GM19351 (cell line): Measurements from ENCODE around the gene HPSE2.
"Not testable (repeated sequence)": the region's sequence is repeated elsewhere in the genome, so short reads cannot be mapped to it uniquely, and the experiment has no call there.

Source experiments
- ATAC-seq: cut with Tn5 transposase; IDR thresholded peaks from one replicate; pipeline ENCODE4 v1.9.1; 2021; ENCODE audit warnings: mild to moderate bottlenecking, moderate library complexity; ENCODE audit not compliant: unreplicated experiment

Gene HPSE2

DNA sequence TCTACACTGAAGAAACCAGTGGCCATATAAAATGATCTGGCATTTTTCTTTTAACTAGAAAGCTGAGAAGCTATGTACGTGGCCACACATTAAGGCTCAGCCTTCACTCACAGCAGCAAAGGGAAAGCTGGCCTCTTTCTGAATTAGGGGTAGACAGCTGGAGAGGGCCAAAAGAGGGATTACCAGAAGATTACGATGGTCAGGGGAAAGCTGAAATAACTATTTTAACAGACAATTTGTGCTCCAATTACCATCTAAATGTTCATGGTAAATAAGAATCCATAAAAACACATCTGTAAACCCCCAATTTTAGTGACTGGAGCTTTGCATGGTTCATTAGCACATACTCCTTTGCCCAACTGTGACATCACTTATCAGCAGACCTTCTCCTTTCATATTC, 314.3 kb downstream of the HPSE2 start:
- ATAC-seq, result no peak

GRCh38 chr10:98920807-98921206, 314.8 kb downstream of the HPSE2 start:
- ATAC-seq, result no peak

DNA sequence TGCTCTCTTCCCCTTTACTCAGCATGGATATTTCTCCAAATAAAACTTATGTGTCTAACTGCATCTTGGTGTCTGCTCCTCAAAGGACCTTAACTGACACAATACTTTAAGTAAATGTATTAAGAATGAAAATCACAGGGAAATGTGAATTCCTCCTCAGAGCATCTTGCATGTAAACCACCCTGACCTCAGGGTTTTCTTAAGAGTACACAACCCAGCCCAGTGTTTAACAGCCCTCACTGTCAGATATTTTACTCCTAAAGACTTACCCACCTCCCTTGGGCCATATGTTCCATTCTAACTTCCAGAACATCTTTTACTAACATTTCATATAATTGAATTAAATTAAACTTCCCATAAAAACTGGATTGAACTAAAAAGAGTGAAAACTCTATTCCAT, 315.3 kb downstream of the HPSE2 start:
- no peak for ATAC-seq

DNA sequence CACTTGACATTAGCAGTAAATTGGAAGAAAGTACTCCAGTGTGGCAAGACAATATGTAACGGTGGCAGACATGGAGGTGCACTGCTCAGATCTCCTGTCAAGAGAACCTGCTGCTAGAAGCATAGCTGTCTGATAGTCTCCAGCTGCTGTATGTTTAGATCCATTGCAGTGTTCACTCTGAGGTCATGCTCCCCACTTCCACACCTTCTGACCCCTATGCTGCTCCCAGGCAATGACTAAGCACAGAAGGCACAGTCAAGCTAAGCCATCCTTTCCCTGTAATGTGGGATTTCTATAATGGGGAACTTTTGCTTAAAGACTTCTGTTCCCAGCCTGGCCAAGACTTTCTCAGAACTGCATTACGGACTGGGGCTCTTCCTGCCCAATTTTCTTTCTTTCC, 315.8 kb downstream of the HPSE2 start:
- ATAC-seq, result no peak

DNA sequence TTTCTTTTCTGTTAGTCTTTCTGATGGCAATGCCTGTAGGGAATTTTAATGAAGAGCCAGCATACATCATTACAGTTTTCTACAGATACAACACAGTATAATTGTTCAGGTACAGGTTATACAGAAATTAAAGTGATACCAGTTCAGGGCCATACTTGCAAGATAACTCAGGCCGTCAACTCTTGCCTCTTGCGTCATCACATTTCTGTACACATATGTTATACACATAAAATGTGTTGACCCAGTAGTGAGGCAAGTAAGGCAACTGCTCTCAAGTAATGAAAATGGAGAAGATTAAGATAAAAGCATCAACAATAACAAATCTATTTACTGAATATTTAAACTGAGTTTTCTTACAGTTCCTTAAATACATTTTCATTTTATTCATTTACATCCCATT, 317.8 kb downstream of the HPSE2 start:
- no peak for ATAC-seq

- no peak for ATAC-seq
Observed at GRCh38 chr10:98916526-98917125, 319.0 kb downstream of the HPSE2 start.

DNA sequence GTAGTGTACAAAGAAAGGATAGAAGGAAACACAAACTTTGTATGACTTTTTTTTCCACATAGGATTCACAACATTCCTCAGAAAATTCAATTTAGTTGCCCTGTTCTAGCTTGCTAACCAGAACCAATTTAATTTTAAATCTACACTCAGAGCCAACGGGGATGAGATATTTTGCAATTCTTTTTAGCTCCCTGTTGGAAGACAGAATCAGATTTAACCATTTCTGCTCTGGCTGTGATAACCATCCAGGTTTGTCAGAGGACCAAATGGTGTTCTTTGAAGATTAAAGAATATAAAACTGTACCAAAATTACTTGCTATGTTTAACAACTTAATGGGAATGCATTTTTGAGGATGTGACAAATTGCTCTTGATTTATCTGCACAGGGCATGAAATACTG, 319.7 kb downstream of the HPSE2 start:
- no peak for ATAC-seq

GRCh38 chr10:98910546-98910945, 325.1 kb downstream of the HPSE2 start:
- ATAC-seq, result no peak

GRCh38 chr10:98910048-98910447, 325.6 kb downstream of the HPSE2 start:
- no peak for ATAC-seq

- no peak for ATAC-seq
Observed at GRCh38 chr10:98908868-98909267, 326.8 kb downstream of the HPSE2 start.

GRCh38 chr10:98908247-98908646, 327.4 kb downstream of the HPSE2 start:
- not testable (repeated sequence) for ATAC-seq

GRCh38 chr10:98901441-98902110, 334.1 kb downstream of the HPSE2 start:
- no peak for ATAC-seq

DNA sequence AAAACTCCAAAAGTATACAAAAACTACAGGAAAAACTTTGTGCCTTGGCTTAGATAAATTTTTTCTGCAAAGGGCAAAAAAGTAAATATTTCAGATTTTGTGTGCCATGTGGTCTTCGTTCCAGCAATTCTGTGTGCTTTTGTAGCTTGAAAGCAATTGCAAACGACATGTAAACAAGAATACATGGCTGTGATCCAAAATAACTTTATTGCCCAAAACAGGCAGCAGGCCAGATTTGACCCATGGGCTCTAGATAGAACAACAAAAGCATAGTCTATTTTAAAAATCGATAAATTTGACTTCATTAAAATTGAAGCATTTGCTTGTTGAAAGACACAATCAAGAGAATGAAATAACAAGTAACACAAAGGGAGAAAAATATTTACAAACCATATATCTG, 336.6 kb downstream of the HPSE2 start:
- ATAC-seq, result no peak

DNA sequence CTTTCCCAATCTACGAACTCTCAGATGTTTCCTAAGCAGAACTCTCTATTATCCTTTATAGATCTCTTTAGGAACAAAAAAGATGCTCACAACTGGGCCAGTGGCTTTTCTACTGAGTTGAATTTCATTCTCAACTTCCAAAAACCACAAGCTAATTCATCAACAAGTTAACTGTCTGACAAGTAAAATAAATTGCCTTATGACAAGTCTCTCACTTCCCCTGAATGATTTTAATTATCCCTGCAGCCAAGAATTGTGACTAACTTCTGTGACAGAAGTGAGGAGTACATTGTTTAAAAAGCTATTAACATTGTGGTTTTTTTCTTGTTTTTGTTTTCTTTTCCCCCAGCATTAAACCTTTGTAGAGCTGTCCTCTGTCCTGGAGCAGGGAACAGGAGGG, 343.1 kb downstream of the HPSE2 start:
- ATAC-seq, result no peak

DNA sequence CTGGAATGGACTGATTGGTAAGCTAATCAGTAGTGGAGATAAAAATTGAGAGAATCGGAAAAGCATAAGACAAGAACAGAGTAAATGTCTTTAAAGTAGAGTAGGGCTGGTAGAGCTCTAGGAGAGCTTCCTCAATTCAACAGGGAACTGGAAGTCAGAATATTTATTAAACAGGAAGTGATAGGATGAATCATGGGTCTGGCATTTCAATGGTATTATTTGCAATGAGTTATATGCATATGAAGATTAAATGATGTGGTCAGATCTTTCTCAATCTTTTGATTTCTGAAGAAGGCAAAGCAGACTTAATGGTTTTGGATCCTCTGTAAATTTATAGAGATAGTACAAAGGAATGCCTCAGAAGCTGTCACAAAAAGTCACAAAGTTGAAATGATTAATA, 349.0 kb downstream of the HPSE2 start:
- ATAC-seq, result no peak

- no peak for ATAC-seq
Observed at GRCh38 chr10:98885378-98885777, 350.3 kb downstream of the HPSE2 start.

DNA sequence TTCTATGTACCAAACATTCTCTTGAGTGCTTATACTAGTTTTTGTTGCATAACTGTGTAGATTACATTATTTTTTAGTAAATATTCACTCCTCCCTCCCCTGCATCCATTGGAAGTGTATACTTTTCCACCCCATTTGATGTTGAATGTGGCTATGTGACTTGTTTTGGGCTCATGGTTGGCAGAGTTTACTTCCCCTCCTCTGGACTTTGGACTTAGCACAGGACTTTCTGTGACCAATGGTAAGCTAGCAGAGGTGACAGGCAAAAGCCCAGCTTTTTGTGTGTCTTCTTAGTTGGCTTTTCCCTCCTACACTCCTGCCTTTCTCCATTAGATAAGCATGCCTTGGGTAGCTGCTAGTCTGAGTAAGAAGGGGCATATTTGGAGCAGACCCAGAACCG, 353.9 kb downstream of the HPSE2 start:
- no peak for ATAC-seq

DNA sequence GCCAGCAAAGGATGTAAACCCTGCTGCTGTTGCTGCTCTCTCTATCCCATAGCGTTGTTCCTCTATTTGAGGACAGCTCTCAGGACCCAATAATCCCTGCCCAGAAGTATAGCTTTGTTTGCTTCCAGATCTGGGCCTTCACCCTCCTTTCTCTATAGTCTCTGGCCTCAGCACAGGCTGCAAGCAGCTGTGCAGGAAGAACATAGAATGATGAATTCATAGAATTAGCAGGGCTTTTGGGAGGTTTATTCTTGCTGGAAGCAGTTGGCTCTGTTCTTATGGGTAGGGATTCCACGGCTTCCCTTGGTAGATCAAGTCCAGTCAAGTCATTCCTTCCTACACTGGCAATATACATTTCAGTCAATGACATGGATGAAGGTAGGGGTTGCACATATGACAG, 354.7 kb downstream of the HPSE2 start:
- ATAC-seq, result no peak

GRCh38 chr10:98878921-98879320, 356.7 kb downstream of the HPSE2 start:
- ATAC-seq, result no peak

DNA sequence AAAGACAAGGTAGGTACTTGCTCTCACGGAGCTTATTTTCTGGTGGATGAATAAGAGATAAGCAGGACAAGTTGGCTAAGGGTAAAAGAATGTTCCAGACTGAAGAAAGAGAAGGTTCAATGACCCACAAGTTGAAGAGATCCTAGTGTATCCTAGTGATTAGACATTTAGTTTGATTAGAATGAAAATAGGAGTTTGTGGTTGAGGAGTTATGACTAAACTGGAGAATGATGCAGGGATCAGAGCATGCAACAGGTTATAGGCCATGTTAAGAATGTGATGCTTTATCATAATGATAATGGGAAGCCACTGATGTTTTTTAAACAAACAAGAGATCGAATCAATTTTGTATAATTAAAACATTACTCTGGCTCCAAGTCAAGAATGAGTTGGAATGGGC, 357.2 kb downstream of the HPSE2 start:
- no peak for ATAC-seq

DNA sequence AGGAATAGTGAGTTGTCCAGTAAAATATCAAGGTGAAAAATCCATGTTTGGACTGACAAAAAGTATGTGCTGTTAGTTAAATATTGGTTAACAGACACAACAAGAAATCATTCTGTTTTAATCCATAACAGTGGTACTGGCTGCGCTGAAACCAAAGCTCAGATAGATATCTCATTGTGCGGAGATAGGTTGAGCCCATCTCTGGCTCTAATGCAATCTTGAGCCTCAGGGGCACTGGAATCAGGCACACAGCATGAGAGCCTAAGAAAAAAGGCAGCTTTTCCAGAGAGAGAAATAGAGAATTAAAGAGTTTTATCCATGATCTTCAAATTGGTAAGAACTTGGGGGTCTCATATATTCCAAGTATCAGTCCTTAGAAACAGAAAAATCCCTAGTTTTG, 373.7 kb downstream of the HPSE2 start:
- no peak for ATAC-seq

DNA sequence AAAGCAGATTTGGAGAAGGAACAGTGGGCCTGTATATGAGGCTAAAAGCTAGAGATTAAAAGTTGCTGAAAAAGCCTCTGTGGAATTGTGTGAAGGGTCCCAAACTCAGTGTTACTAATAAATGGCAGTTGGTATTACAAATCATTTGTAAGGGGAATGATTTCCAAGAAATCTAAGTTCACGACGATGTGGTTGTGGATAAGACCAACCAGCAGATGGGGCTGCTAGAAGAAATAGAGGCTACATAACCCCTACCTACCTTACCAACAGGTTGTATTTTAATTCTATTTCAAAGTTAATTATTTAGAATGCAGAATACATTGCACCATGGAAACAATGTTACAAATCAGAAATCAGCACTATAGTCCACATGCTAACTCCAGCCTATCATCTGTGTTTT, 377.1 kb downstream of the HPSE2 start:
- no peak for ATAC-seq
